GM21576 (cell line): Measurements from ENCODE around the gene C1orf50.
"Not testable (repeated sequence)": the region's sequence is repeated elsewhere in the genome, so short reads cannot be mapped to it uniquely, and the experiment has no call there.

ENCODE experiments used
- ATAC-seq: cut with Tn5 transposase; IDR thresholded peaks from one replicate; pipeline ENCODE4 v1.9.1; 2021; ENCODE audit warnings: mild to moderate bottlenecking, moderate library complexity; ENCODE audit not compliant: unreplicated experiment

Gene C1orf50

DNA sequence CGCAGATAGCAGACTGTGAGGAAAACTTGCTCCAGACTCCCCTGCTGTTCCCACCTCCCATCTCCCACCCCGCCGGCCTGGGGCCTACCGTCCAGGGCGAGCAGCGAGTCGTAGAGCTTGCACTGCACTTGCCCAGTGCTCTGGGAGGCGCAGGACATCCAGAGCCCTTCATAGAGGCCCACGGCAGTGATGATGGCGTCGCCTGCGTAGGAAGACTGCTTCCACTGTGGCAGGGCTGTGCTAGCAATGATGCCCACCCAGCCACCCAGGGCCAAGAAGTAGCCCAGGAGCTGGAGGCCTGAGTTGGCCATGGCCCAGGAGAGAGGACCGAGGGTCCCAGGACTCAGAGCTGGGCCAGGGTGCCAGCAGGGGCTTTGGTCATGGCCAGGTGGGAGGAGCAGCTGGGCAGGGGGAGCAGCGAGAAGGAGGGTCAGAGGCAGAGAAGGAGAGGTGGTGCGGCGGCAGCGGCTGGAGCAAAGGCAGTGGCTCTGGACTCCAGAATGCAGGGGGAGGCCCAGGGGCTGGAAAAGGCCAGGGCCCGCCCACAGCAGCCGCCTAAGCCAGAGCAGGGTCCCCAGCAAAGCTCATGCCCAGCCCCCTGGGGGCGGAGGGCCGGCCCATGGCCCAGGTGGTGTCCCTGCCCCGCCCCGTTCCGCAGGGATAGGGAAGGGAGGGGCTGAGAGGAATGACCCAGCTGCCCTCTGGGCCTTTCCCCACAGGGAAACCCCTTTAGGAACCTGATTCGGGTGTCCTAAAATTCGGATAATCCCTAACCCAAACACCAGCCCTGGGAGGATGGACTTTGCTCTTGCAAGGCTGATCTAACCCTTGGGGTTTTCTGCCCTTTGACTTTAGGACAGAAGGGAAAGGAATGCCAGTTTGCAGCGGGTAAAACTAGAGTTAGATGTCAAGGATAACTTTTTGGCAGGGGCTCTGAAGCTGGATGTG, 27.0 kb upstream of the C1orf50 start, which contains the start of gene CLDN19:
TSS of gene CLDN19 (minus strand) at position 484 of the 948 bp plus-strand sequence. CDS start at position 311, 173 bp downstream.
- ATAC-seq = no peak

DNA sequence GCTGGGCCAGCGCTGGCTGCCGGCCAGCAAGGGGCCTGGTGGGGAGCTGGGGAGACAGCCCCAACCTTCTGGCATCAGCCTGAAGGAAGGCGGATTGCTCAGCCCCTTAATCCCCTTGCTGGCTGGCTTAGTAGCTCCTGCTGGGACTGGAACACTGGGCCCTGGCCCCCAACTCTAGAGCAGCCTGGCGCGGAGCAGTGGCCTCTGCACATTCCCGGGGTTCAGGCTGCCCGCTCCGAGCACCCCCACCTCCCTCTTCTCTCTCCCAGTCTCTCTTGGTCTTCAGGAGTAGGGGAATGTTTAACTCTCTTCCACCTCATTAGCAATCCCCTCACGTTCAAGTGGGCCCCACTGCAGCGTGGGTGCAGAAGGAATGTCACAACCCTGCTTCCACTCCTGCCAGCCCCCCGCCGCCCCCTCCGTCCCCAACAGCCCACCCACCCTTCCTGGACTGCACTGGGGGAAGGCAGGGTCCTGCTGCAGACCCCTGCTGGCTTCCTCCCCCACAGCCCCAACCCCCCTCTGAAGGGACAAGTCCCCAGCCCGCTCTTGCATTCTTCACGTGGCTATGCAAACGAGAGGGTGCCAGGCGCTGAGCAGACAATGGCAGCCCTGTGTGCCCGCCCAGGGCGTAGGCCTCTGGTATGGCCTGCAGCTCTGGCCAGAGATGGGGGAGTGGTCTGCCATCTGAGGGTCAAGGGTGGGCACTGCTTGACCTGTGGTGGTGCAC, 26.0 kb upstream of the C1orf50 start:
- ATAC-seq = no peak

DNA sequence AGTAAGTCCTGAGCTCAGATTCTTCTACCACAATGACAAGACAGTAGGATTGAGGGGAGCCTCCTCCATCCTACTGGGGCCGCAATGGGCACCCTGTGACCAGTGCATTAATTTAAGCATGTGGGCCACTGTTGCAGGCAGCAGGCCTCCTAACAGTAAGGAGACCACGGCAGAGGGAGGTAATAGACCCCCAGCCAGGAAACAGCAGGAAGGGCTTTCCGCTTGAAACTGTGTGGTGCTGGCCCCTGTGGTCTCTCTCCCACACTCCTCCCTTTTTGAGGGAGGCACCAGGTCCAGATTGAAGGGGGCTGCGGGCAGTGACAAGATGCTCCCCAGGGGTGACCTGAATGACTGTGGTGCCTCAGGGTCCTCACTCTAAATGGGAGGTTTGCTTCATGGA, 25.3 kb upstream of the C1orf50 start:
- no peak for ATAC-seq

GRCh38 chr1:42742141-42742540, 24.9 kb upstream of the C1orf50 start:
- no peak for ATAC-seq

GRCh38 chr1:42742617-42743316, 24.3 kb upstream of the C1orf50 start:
- ATAC-seq = no peak

- no peak for ATAC-seq
Measured at GRCh38 chr1:42743317-42744147, 23.5 kb upstream of the C1orf50 start.

DNA sequence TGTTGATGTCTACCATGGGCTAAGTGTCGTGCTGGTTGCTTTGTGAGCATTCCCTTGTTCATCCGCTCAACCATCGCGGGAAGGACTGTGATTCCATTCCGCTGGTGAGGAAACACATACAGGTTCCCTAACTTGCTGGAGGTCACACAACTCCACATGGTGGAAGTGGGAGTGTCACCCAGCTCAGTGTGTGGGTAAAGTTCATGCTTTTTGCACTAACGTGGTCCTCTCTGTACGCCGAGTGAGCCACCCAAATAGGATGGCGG, 23.0 kb upstream of the C1orf50 start:
- no peak for ATAC-seq

DNA sequence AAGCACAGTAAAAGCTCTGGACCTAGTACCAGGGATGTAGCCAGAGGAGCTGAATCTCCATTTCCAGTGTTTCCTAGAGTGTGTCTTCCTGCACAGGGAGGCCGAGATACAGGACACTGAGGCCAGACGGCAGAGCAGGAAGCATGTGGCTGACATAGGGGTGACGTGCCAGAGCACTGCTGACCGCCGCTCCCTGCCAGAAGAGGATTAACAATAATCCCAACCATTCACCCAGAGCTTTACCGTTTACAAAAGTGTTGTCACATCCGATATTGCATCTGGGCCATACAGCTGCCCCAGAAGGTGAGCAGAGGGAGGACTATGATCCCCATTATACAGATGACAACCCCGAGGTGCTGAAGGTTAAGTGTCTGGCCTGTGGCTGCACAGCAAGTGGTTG, 21.2 kb upstream of the C1orf50 start:
- ATAC-seq = no peak

- ATAC-seq = no peak
Measured at GRCh38 chr1:42746436-42747105, 20.5 kb upstream of the C1orf50 start.

GRCh38 chr1:42747125-42747524, 19.9 kb upstream of the C1orf50 start:
- ATAC-seq = no peak

DNA sequence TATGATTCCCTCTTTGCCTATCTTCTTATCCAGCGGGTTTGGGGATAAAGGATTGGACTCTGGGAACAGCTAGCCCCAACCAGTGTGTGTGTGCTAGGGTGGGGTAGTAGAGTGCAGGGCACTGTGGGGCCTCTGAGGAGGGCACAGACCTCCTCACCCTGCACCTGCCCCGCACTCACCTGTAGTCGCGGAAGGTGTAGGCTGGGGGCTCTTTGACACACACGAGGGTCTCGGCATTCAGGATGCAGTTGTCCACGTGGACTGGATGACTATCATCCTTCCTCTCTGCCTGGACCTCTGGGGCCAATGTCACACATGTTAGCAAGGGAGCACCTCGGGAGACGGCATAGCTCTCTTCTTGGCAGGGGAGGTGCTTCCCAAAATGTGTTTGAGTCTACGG, 19.0 kb upstream of the C1orf50 start:
- ATAC-seq = no peak

GRCh38 chr1:42748461-42749410, 18.3 kb upstream of the C1orf50 start:
- ATAC-seq = no peak

DNA sequence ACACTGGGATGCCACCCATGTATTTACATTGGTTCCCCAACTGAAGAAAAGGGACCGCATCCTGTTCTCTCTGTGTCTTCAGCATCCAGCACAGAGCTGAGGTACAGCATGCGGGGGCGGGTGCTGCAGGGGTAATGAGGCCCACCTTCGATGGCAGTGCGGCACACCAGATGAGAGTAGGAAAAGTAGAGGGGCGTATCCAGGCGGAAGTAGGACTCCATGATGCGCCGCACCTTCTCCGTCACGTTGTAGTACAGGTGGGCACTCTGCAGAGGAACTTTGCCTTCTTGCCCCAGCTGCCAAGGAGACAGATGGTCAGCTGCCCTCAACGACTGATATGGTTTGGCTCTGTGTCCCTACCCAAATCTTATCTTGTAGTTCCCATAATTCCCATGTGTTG, 17.0 kb upstream of the C1orf50 start:
- no peak for ATAC-seq

DNA sequence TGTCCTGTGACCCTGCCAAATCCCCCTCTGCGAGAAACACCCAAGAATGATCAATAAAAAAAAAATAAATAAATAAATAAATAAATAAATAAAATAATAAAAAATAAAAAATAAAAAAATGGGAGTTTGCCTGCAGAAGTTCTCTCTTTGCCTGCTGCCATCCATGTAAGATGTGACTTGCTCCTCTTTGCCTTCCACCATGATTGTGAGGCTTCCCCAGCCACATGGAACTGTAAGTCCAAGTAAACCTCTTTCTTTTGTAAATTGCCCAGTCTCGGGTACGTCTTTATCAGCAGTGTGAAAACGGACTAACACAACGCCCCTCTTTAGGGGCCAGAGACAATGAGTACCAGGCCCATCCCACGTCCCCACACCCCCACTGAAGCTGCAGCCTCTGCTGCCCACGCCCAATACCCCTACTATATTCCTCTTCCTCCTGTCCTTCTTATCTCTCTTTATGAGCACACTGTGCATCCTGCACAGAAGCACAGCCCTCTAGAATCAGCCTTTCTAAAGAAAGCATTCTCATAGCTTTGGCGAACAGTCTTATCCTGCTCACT, 15.5 kb upstream of the C1orf50 start:
- ATAC-seq = not testable (repeated sequence)

- ATAC-seq = no peak
Measured at GRCh38 chr1:42752284-42752683, 14.8 kb upstream of the C1orf50 start.

GRCh38 chr1:42753070-42753469, 14.0 kb upstream of the C1orf50 start:
- no peak for ATAC-seq

GRCh38 chr1:42756956-42757891, 9.8 kb upstream of the C1orf50 start:
- ATAC-seq = no peak

GRCh38 chr1:42757892-42758275, 9.2 kb upstream of the C1orf50 start:
- no peak for ATAC-seq
